HCT116 (cell line): ENCODE results near the gene TTC24. TPM values are rescaled to one million over a fixed set of nuclear protein-coding genes. Genes with fewer than 3 reads are reported as not detected.

Experiments
- ATAC-seq: fragments of 200-7000 bp; cut with Tn5 transposase; 2 replicates; pipeline ENCODE4 v1.9.1; 2020; ENCODE audit warnings: mild to moderate bottlenecking, moderate library complexity
- BruUV-seq: library from RNA; stranded (reverse); fragments of 400-500 nt; replicated peaks from 2 replicates; lab custom pipeline; 2021; lab: Mats Ljungman, UMichigan
- CTCF ChIA-PET: fragments of 300-600 bp; sonication (Branson Sonifier 250); formaldehyde crosslinking; loops from one replicate; lab custom pipeline; 2021; ENCODE audit warnings: antibody characterized with exemption; lab: Charles Lee
- POLR2A ChIA-PET: fragments of 300-600, 350-600 bp; sonication (Branson Sonifier 250); formaldehyde crosslinking; loops from one replicate; lab custom pipeline; 2021; ENCODE audit warnings: antibody characterized with exemption; lab: Charles Lee
- RAD21 ChIA-PET, 2 experiments: fragments of 300-600 bp; sonication (Branson Sonifier 250); formaldehyde crosslinking; loops; one replicate each; lab custom pipeline; 2023; ENCODE audit warnings: low total read pairs in 2 of 2; ENCODE audit not compliant: uncharacterized antibody in 2 of 2, unreplicated experiment in 2 of 2, low non-redundant PET in 1 of 2; lab: Charles Lee
- DNase-seq: peaks from one replicate; pipeline ENCODE4 v3.0.0-alpha.2; 2010; ENCODE audit warnings: low read depth, low spot score
- H2AFZ ChIP-seq: fragments of 200-600 bp; shearing (Covaris generic), sonication (generic); 2 replicates; pipeline ENCODE4 v1.6.1; 2017; ENCODE audit warnings: low read depth, mixed run types, mixed read lengths, antibody characterized with exemption, low read length; ENCODE audit not compliant: poor library complexity, severe bottlenecking
- H3K27ac ChIP-seq: 2 replicates; pipeline ENCODE4 v1.5.1; 2012; ENCODE audit warnings: low read depth, low read length
- H3K27me3 ChIP-seq: fragments of 200-600 bp; sonication (generic); 2 replicates; pipeline ENCODE4 v1.6.1; 2016; ENCODE audit warnings: mixed run types, low read length, mixed read lengths; ENCODE audit not compliant: insufficient read depth
- H3K36me3 ChIP-seq, 2 experiments: fragments of 200-500 bp in 1 of 2; fragments of 200-600 bp in 1 of 2; sonication (Bioruptor generic) in 1 of 2; sonication (generic) in 1 of 2; 2 replicates each; pipeline versions ENCODE4 v1.5.1 to v1.6.1; 2014 to 2016; ENCODE audit warnings: low read length in 2 of 2, inconsistent platforms in 1 of 2, mixed read lengths in 1 of 2, mixed run types in 1 of 2; ENCODE audit not compliant: insufficient read depth in 2 of 2, control insufficient read depth in 1 of 2
- H3K4me1 ChIP-seq, 2 experiments: fragments of 200-600 bp in 1 of 2; sonication (generic) in 1 of 2; 2 replicates each; pipeline versions ENCODE4 v1.5.1 to v1.6.1; 2012 to 2017; ENCODE audit warnings: low read length in 2 of 2, inconsistent platforms in 1 of 2, mild to moderate bottlenecking in 1 of 2, mixed read lengths in 1 of 2, mixed run types in 1 of 2, moderate library complexity in 1 of 2; ENCODE audit not compliant: insufficient read depth in 2 of 2, control insufficient read depth in 1 of 2
- H3K4me2 ChIP-seq: fragments of 200-600 bp; sonication (generic); 2 replicates; pipeline ENCODE4 v1.6.1; 2017; ENCODE audit warnings: mixed run types, low read length, mixed read lengths
- H3K4me3 ChIP-seq, 2 experiments: fragments of 200-600 bp in 1 of 2; sonication (generic) in 1 of 2; replicated peaks in 1 of 2; 2 replicates each; pipeline ENCODE4 v1.5.1; 2011 to 2016; ENCODE audit warnings: low read length in 2 of 2, control low read depth in 1 of 2, low read depth in 1 of 2, mild to moderate bottlenecking in 1 of 2, mixed read lengths in 1 of 2, mixed run types in 1 of 2
- H3K79me2 ChIP-seq: fragments of 200-600 bp; sonication (generic); 2 replicates; pipeline ENCODE4 v1.6.1; 2017; ENCODE audit warnings: mild to moderate bottlenecking, mixed run types, low read length, moderate library complexity, mixed read lengths; ENCODE audit not compliant: insufficient read depth
- H3K9ac ChIP-seq: fragments of 200-600 bp; sonication (generic); 2 replicates; pipeline ENCODE4 v1.6.1; 2016; ENCODE audit warnings: low read length, mixed read lengths
- H3K9me2 ChIP-seq: fragments of 200-600 bp; sonication (generic), shearing (Covaris generic); 2 replicates; pipeline ENCODE4 v1.6.1; 2017; ENCODE audit warnings: mixed run types, mild to moderate bottlenecking, moderate library complexity; ENCODE audit not compliant: insufficient read depth
- H3K9me3 ChIP-seq, 2 experiments: fragments of 200-500 bp in 1 of 2; fragments of 200-600 bp in 1 of 2; sonication (Bioruptor generic) in 1 of 2; sonication (generic) in 1 of 2; 2 replicates each; pipeline ENCODE4 v1.6.1; 2014 to 2017; ENCODE audit warnings: low read length in 2 of 2, mixed read lengths in 2 of 2, inconsistent platforms in 1 of 2, low read depth in 1 of 2, mild to moderate bottlenecking in 1 of 2, mixed run types in 1 of 2, moderate library complexity in 1 of 2; ENCODE audit not compliant: control insufficient read depth in 1 of 2, insufficient read depth in 1 of 2
- H4K20me1 ChIP-seq: fragments of 200-600 bp; sonication (generic), shearing (Covaris generic); 2 replicates; pipeline ENCODE4 v1.6.1; 2017; ENCODE audit warnings: mixed run types, mild to moderate bottlenecking, moderate library complexity; ENCODE audit not compliant: insufficient read depth
- CBX3 ChIP-seq: IDR thresholded peaks from 2 replicates; pipeline ENCODE4 v1.6.1; 2012; ENCODE audit warnings: low read depth
- CEBPB ChIP-seq: IDR thresholded peaks from 2 replicates; pipeline ENCODE4 v1.6.1; 2012; ENCODE audit warnings: low read depth
- CTCF ChIP-seq, 3 experiments: fragments of 200-600 bp in 1 of 3; sonication (generic) in 1 of 3; IDR thresholded peaks in 2 of 3; conservative IDR thresholded peaks in 1 of 3; 2 replicates each; pipeline ENCODE4 v1.5.1; 2012 to 2017; ENCODE audit warnings: low read depth in 2 of 3, low read length in 2 of 3, antibody characterized with exemption in 1 of 3, borderline replicate concordance in 1 of 3, control low read depth in 1 of 3, mild to moderate bottlenecking in 1 of 3, mixed read lengths in 1 of 3, mixed run types in 1 of 3, moderate library complexity in 1 of 3; ENCODE audit not compliant: insufficient read depth in 1 of 3
- EGR1 ChIP-seq: IDR thresholded peaks from 2 replicates; pipeline ENCODE4 v1.6.1; 2012; ENCODE audit warnings: low read depth
- EZH2 ChIP-seq: fragments of 200-600 bp; sonication (generic); IDR thresholded peaks from 2 replicates; pipeline ENCODE4 v1.6.1; 2017; ENCODE audit warnings: antibody characterized with exemption, mixed run types
- EZH2phosphoT487 ChIP-seq: fragments of 200-600 bp; IDR thresholded peaks from 2 replicates; pipeline ENCODE4 v1.6.1; 2018; ENCODE audit warnings: antibody characterized with exemption, borderline replicate concordance
- JUND ChIP-seq: IDR thresholded peaks from 2 replicates; pipeline ENCODE4 v1.6.1; 2012
- MAX ChIP-seq: IDR thresholded peaks from 2 replicates; pipeline ENCODE4 v1.6.1; 2012
- RAD21 ChIP-seq: IDR thresholded peaks from 2 replicates; pipeline ENCODE4 v1.6.1; 2012; ENCODE audit warnings: low read depth, mild to moderate bottlenecking
- REST ChIP-seq: IDR thresholded peaks from 2 replicates; pipeline ENCODE4 v1.6.1; 2012; ENCODE audit warnings: low read depth
- SIN3A ChIP-seq: IDR thresholded peaks from 2 replicates; pipeline ENCODE4 v1.6.1; 2012; ENCODE audit warnings: low read depth
- SP1 ChIP-seq: IDR thresholded peaks from 2 replicates; pipeline ENCODE4 v1.6.1; 2012; ENCODE audit warnings: low read depth
- TCF7L2 ChIP-seq: IDR thresholded peaks from 2 replicates; pipeline ENCODE4 v1.7.0; 2011; ENCODE audit warnings: borderline replicate concordance, inconsistent platforms; ENCODE audit not compliant: insufficient read depth, insufficient read length; ENCODE audit errors: extremely low read depth
- ZNF274 ChIP-seq: fragments of 200-500 bp; sonication (Bioruptor generic); IDR thresholded peaks from 2 replicates; pipeline ENCODE4 v1.6.1; 2014; ENCODE audit warnings: mild to moderate bottlenecking, low read depth, low read length, inconsistent platforms
- intact Hi-C: fragments of 100-400 bp; cut with micrococcal nuclease; formaldehyde crosslinking; loops from 2 replicates; pipeline ENCODE4 v1.10.0; 2022
- total RNA-seq: library from RNA; stranded (reverse); gene quantifications from one replicate; pipeline ENCODE4 v1.2.1, GENCODE V29; 2021; ENCODE audit not compliant: unreplicated experiment
- TF ChIP-seq, protein P1 (sequence below): IDR thresholded peaks from 2 replicates; pipeline ENCODE4 v1.6.1; 2011; ENCODE audit warnings: mild to moderate bottlenecking, low read length, moderate library complexity; ENCODE audit not compliant: insufficient replicate concordance; ENCODE audit errors: extremely low read depth

TTC24 gene
- total RNA-seq, 1 experiment from 2014 or later: not detected

DNA sequence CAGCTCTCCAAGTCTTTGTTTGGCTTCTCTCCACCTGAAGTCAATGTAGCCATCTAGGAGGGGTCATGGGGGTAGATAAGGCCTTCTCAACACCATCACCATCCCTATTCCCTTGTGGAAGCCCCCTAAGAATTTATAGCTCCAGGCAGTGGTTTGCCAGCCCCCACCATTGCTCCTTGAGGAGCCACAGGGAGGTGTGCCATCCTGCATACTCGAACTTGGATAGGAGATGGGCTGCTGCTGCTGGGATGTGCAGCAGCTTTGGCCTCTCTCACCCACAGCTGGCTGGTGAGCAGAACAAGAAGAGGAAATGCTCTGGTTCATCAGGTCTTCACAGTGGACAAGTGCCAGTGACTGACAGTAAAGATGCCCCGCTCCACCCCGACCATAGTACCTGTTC, 16.9 kb downstream of the TTC24 start (continued):
- TF ChIP-seq CEBPB (no peak), EZH2phosphoT487 (no peak), JUND (no peak), CTCF (IDR thresholded peaks at IDR 0.05 in 2 of 3, conservative IDR thresholded peaks at IDR 0.05 in 1 of 3; ENCODE audit: borderline replicate concordance in 1 of 3, insufficient read depth in 1 of 3, low read depth in 2 of 3, low read length in 2 of 3) (no peak)
- TF ChIP-seq, protein P1, sequence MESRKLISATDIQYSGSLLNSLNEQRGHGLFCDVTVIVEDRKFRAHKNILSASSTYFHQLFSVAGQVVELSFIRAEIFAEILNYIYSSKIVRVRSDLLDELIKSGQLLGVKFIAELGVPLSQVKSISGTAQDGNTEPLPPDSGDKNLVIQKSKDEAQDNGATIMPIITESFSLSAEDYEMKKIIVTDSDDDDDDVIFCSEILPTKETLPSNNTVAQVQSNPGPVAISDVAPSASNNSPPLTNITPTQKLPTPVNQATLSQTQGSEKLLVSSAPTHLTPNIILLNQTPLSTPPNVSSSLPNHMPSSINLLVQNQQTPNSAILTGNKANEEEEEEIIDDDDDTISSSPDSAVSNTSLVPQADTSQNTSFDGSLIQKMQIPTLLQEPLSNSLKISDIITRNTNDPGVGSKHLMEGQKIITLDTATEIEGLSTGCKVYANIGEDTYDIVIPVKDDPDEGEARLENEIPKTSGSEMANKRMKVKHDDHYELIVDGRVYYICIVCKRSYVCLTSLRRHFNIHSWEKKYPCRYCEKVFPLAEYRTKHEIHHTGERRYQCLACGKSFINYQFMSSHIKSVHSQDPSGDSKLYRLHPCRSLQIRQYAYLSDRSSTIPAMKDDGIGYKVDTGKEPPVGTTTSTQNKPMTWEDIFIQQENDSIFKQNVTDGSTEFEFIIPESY: no peak

DNA sequence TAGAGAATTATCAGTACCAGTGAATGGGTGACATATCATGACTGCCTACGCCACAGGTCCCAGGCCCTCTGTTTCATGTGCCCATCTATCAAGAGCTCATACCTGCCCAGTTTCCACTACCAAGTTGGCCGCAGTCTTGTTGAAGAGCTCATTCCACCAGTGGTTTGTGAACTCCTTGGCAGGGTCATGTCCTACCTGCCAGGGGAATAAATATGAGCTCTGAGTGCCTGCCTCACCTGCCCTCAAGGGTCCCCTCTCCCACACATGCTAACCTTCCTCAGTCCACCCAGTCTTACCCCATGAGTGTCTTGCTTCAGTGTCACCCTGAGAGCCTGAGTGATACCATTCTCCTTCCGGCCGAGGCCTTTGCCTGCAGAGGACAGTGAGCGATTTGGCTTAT, 18.6 kb downstream of the TTC24 start:
- H3K27me3 ChIP-seq: no peaks in the 10 kb centered on the region
- DNase-seq: no peak
- H2AFZ ChIP-seq: no peak overlapping the region
- H3K27ac ChIP-seq: no peak overlapping the region
- H3K4me3 ChIP-seq: no peak overlapping the region
- no TSS peak for BruUV-seq
- ChIA-PET RAD21 (no interaction called here), CTCF (interaction anchor here (0.8 kb wide), 1 partner anchor 213 kb away, joined by 4 read pairs; no protein-coding TSS in a partner anchor), POLR2A (no interaction called here)
- no peaks in the 10 kb centered on the region for H3K9me2 ChIP-seq
- H3K9ac ChIP-seq: no peak overlapping the region
- H3K9me3 ChIP-seq: no peaks in the 10 kb centered on the region
- H3K36me3 ChIP-seq: peaks cover 29 to 59% of the 10 kb centered on the region in 2 experiments; a peak in 3 of 4 replicates
- peaks cover 61% of the 10 kb centered on the region for H3K79me2 ChIP-seq
- H3K4me2 ChIP-seq: no peak overlapping the region
- no peaks in the 10 kb centered on the region for H4K20me1 ChIP-seq
- H3K4me1 ChIP-seq: peaks cover 10 to 27% of the 10 kb centered on the region in 2 experiments
- no peak for ATAC-seq
- intact Hi-C loops: no loop called here
- TF ChIP-seq JUND (no peak), CBX3 (no peak), SIN3A (no peak), EZH2 (no peak), SP1 (no peak), TCF7L2 (no peak), EGR1 (no peak), RAD21 (no peak), ZNF274 (no peak), EZH2phosphoT487 (no peak), REST (no peak), MAX (no peak)
- TF ChIP-seq, protein P1: no peak
